ENCODE measurements around the gene TUT4.
A peak's percentile ranks its signal among the peaks of the same experiment; 100 is the strongest.

Gene TUT4

DNA sequence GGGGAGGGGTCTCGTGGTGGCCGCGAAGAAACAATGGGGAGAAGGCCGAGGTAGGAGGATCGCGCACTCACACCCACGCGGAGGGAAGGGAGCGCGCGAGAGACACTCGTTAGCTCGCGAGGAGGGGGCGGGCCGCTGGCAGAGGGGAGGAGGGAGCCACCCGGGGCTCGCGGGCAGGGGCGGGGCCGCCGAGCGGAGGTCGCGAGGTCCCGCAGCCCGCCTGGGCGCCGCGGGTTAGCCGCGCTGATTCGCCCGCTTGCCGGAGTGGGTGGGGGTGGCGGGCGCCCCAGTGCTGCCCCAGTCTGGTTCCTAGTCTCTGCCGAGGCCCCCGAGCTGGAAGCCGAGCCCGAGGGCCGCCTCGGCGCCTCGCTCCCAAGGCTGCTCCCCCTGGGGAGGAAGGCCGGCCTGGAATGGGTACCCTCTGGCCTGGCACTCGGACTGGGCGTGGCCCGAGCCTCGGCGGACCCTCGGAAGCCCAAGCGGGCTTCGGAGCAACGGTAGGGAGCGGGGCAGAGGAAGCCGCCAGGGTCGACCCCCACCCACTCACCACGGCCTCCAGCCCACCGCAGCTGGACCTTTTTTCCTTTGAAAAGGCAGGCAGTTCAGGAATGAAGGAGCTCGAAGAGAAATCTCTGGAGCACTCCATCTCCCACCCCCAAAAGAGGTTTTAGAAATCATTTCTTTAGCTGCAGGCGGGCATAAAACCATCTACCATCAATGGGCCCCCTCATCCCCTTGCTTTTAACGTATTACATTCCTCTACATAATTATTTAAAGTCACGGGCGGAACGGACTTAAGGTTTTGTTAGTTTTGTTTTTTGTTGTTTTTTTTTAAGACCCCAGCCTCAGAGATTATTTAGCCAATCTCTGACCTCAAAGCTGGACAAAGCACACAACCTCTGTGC is 722 bp upstream of the TUT4 start:
- H3K4me1 ChIP-seq (ENCODE audit: control insufficient read depth, insufficient read depth, low read length) = peaks cover 36% of the 10 kb centered on the region
- peak overlapping the region; percentile 90 for H3K9ac ChIP-seq (ENCODE audit: low read depth, low read length)
- H3K27ac ChIP-seq (ENCODE audit: low read depth, low read length) = peak overlapping the region; percentile 96
- no peaks in the 10 kb centered on the region for H3K9me3 ChIP-seq (ENCODE audit: control insufficient read depth, insufficient read depth, low read length)
- no peaks in the 10 kb centered on the region for H3K27me3 ChIP-seq (ENCODE audit: control insufficient read depth, insufficient read depth, low read length)
- peak overlapping the region; percentile 93 for H3K4me3 ChIP-seq (ENCODE audit: low read depth, low read length)
- no peaks in the 10 kb centered on the region for H3K36me3 ChIP-seq (ENCODE audit: control insufficient read depth, insufficient read depth, low read length)

DNA sequence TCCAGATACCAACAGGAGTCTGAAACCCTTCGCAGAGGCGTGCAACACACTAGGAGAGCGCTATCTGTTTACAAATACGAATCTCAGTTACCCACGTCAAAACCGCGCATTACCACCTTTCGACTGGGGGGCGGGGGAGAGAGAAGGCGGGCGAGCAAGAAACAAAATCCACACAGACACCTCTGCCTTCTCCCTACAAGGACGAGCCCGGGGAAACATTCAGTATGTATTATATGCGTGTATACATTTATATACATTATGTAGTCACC is 722 bp downstream of the TUT4 start:
- Histone ChIP-seq H3K4me3 (ENCODE audit: low read depth, low read length) (peak overlapping the region; percentile 93), H3K9ac (ENCODE audit: low read depth, low read length) (peak overlapping the region; percentile 79), H3K27ac (ENCODE audit: low read depth, low read length) (peak overlapping the region; percentile 96), H3K36me3 (ENCODE audit: control insufficient read depth, insufficient read depth, low read length) (no peaks in the 10 kb centered on the region), H3K9me3 (ENCODE audit: control insufficient read depth, insufficient read depth, low read length) (no peaks in the 10 kb centered on the region), H3K4me1 (ENCODE audit: control insufficient read depth, insufficient read depth, low read length) (peaks cover 36% of the 10 kb centered on the region), H3K27me3 (ENCODE audit: control insufficient read depth, insufficient read depth, low read length) (no peaks in the 10 kb centered on the region)

DNA sequence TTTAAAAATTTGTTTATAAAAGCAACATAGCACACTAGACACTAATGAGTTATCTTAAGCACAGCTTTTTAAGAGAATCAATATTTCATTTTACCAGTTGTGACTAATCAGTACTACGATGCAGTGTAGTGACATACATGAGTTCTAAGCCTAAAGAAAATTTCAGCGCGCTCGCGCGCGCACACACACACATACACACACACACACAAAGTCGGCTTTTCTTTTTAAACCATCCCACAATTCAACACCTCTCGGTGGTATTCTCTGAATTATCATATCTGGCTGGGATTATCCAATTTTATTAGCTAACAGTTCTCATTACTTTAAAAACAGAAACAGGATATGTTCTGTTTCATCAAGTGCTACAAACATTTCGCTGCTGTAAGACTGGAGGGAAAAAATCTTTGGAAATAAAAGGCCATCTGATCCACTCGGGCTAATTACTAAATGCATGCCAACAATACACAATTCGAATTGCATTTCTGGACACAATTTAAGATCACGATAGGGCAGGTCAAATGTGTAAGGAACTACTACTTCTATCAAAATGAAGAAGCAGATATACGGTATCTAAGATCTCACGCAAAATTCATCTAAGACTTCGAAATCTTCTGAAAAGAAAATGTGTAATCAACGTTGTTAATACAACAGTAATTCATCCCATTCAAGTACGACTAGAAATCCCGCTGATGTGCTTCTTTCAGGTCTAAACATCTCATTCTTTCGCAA is 1.2 kb downstream of the TUT4 start:
- Histone ChIP-seq H3K27ac (ENCODE audit: low read depth, low read length) (peak overlapping the region; percentile 96), H3K27me3 (ENCODE audit: control insufficient read depth, insufficient read depth, low read length) (no peaks in the 10 kb centered on the region), H3K9ac (ENCODE audit: low read depth, low read length) (0 out of 2 replicates have a peak overlapping the region, but pooled peaks have one; percentile 79), H3K9me3 (ENCODE audit: control insufficient read depth, insufficient read depth, low read length) (no peaks in the 10 kb centered on the region), H3K36me3 (ENCODE audit: control insufficient read depth, insufficient read depth, low read length) (no peaks in the 10 kb centered on the region), H3K4me3 (ENCODE audit: low read depth, low read length) (peak overlapping the region; percentile 93), H3K4me1 (ENCODE audit: control insufficient read depth, insufficient read depth, low read length) (peaks cover 36% of the 10 kb centered on the region)

DNA sequence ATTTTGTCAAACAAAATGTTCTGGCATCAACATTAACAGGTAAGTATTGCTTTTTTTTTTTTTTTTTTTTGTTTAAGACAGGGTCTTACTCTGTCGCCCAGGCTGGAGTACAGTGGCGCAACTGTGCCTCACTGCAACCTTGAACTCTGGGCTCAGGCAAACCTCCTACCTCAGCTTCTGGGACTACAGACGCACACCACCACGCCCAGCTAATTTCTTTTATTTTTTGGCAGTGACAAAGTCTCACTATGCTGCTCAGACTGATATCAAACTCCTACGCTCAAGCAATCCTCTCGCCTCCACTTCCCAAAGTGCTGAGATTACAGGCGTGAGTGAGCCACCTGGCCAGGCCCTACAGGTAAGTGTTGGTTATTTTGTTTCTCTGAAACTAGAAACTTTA is 2.4 kb downstream of the TUT4 start:
- Histone ChIP-seq H3K9me3 (ENCODE audit: control insufficient read depth, insufficient read depth, low read length) (no peaks in the 10 kb centered on the region), H3K9ac (ENCODE audit: low read depth, low read length) (no peak overlapping the region), H3K27ac (ENCODE audit: low read depth, low read length) (no peak overlapping the region), H3K27me3 (ENCODE audit: control insufficient read depth, insufficient read depth, low read length) (no peaks in the 10 kb centered on the region), H3K36me3 (ENCODE audit: control insufficient read depth, insufficient read depth, low read length) (no peaks in the 10 kb centered on the region), H3K4me3 (ENCODE audit: low read depth, low read length) (no peak overlapping the region), H3K4me1 (ENCODE audit: control insufficient read depth, insufficient read depth, low read length) (peaks cover 36% of the 10 kb centered on the region)

DNA sequence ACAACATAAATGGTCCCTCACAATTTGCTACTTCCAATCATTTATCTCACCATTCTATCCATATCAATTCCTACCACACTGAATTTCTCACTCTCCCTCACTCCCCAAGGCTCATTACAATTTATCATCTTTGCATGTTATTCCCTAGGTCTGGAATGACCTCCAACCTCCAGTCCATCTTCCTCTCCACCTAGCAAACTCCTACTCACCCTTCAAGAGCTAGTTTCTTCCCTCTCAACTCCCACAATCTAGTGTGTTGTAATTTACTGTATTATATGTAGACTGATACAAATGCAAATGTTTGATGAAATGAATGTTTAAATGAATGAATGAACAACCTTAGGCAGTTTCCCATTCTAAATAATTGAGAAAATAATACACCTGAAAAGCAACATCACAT is 3.6 kb downstream of the TUT4 start:
- no peaks in the 10 kb centered on the region for H3K9me3 ChIP-seq (ENCODE audit: control insufficient read depth, insufficient read depth, low read length)

DNA sequence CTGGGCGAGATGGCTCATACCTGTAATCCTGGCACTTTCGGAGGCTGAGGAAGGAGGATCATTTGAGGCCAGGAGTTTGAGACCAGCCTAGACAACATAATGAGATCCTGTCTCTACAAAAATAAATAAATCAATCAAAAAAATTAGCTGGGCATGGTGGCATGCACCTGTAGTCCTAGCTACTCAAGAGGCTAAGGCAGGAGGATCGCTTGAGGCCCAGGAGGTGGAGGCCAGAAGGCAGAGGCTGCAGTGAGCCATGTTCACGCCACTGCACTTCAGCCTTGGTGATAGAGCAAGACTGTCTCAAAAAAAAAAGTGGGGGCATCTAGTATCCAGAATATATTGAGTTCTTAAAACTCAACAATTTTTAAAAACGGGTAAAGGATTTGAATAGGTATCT is 6.0 kb downstream of the TUT4 start:
- no peaks in the 10 kb centered on the region for H3K36me3 ChIP-seq (ENCODE audit: control insufficient read depth, insufficient read depth, low read length)

More for the DNA sequence above, 3.6 kb downstream of the TUT4 start:
- Histone ChIP-seq H3K36me3 (ENCODE audit: control insufficient read depth, insufficient read depth, low read length) (no peaks in the 10 kb centered on the region), H3K4me1 (ENCODE audit: control insufficient read depth, insufficient read depth, low read length) (peaks cover 26% of the 10 kb centered on the region), H3K4me3 (ENCODE audit: low read depth, low read length) (no peak overlapping the region), H3K27me3 (ENCODE audit: control insufficient read depth, insufficient read depth, low read length) (no peaks in the 10 kb centered on the region), H3K9ac (ENCODE audit: low read depth, low read length) (no peak overlapping the region), H3K27ac (ENCODE audit: low read depth, low read length) (no peak overlapping the region)

DNA sequence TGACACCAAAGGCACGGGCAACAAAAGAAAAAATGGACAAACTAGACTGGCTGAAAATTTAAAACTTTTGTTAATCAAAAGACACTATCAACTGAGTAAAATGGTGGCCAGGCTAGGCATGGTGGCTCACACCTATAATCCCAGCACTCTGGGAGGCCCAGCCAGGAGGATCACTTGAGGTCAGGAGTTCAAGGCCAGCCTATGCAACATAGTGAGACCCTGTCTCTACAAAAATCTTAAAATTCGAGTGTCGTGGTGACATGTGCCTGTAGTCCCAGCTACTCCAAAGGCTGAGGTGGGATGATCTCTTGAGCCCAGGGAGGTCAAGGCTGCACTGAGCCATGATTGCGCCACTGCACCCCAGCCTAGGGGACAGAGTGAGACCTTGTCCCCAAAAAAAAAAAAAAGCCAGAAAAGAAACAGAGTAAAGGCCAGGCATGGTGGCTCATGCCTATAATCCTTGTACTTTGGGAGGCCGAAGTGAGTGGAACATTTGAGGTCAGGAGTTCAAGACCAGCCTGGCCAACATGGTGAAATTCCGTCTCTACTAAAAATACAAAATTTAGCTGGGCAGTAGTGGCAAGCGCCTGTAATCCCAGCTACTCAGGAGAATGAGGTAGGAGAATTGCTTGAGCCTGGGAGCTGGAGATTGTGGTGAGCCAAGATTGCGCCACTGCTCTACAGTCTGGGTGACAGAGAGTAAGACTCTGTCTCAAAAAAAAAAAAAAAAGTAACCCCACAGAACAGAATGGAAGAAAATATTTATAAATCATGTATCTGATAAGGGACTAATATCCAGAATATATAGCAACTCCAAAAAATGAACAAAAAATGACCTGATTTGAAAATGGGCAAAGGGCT is 8.0 kb downstream of the TUT4 start:
- H3K9ac ChIP-seq (ENCODE audit: low read depth, low read length) = no peak overlapping the region
- H3K4me1 ChIP-seq (ENCODE audit: control insufficient read depth, insufficient read depth, low read length) = peaks cover 8% of the 10 kb centered on the region; the same call in 1 of the 2 replicates
- H3K4me3 ChIP-seq (ENCODE audit: low read depth, low read length) = no peak overlapping the region
- no peak overlapping the region for H3K27ac ChIP-seq (ENCODE audit: low read depth, low read length)
- H3K27me3 ChIP-seq (ENCODE audit: control insufficient read depth, insufficient read depth, low read length) = no peaks in the 10 kb centered on the region
- H3K9me3 ChIP-seq (ENCODE audit: control insufficient read depth, insufficient read depth, low read length) = no peaks in the 10 kb centered on the region
- H3K36me3 ChIP-seq (ENCODE audit: control insufficient read depth, insufficient read depth, low read length) = no peaks in the 10 kb centered on the region

More for the DNA sequence above, 6.0 kb downstream of the TUT4 start:
- Histone ChIP-seq H3K9ac (ENCODE audit: low read depth, low read length) (no peak overlapping the region), H3K4me1 (ENCODE audit: control insufficient read depth, insufficient read depth, low read length) (peaks cover 22% of the 10 kb centered on the region), H3K27ac (ENCODE audit: low read depth, low read length) (no peak overlapping the region), H3K27me3 (ENCODE audit: control insufficient read depth, insufficient read depth, low read length) (no peaks in the 10 kb centered on the region), H3K9me3 (ENCODE audit: control insufficient read depth, insufficient read depth, low read length) (no peaks in the 10 kb centered on the region), H3K4me3 (ENCODE audit: low read depth, low read length) (no peak overlapping the region)

DNA sequence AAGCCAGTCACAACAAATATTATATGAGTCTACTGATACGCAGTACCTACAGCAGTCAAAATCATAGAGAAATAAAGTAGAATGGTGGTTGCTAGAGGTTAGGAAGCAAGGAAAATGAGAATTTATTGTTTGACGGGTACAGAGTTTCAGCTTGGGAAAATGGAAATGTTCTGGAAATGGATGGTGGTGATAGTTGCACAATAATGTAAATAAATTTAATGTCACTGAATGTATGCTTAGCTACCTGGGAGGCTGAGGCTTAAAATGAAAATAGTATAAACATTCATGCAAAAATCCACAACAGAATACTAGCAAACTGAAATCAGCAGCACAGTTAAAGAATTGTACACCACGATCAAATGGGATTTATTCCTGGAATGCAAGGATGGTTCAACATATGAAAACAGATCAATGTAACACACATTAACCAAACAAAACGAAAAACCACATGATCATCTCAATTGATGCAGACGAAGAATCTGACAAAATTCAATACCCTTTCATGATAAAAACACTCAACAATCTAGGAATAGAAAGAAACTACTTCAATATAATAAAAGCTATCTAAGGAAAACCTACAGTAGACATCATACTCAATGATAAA is 10.7 kb downstream of the TUT4 start:
- Histone ChIP-seq H3K27me3 (ENCODE audit: control insufficient read depth, insufficient read depth, low read length) (no peaks in the 10 kb centered on the region), H3K4me1 (ENCODE audit: control insufficient read depth, insufficient read depth, low read length) (no peaks in the 10 kb centered on the region), H3K36me3 (ENCODE audit: control insufficient read depth, insufficient read depth, low read length) (no peaks in the 10 kb centered on the region), H3K27ac (ENCODE audit: low read depth, low read length) (no peak overlapping the region), H3K9me3 (ENCODE audit: control insufficient read depth, insufficient read depth, low read length) (no peaks in the 10 kb centered on the region), H3K4me3 (ENCODE audit: low read depth, low read length) (no peak overlapping the region), H3K9ac (ENCODE audit: low read depth, low read length) (no peak overlapping the region)

DNA sequence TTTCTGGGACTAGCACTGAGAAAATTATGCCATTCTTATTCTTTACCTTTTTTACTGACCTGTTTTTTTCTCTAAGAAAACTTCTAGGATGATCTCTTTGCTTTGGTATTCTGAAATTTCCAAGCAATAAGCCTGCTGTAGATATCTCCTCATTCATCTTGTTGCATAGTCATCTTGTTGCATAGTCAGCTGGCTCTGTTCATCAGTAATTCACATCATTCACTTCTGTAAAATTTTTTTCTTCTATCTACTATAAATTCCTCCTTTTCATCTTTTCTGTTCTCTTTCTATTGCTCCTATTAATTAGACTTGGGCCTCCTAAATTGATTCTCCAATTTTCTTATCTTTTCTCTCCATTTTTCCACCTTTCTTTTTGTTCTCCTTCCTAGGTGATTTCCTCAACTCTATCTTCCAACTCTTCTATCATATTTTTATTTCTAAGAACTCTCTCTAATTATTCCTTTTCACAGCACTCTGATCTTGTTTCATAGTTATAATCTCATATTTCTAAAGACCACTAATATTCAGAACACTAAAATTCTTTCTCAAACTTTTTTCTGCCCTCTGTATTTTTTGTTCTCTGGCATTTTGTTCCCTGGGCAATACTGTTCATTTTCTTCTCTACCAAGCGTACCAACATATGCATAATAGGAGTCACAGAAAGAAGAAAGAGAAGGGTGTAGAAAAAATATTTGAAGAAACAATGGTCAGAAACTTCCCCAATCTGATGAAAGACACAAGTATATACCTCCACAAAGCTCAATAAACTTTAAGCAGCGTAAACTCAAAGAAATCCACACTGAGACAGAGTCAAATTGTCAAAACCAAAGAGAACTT is 17.7 kb downstream of the TUT4 start:
- Histone ChIP-seq H3K27me3 (ENCODE audit: control insufficient read depth, insufficient read depth, low read length) (no peaks in the 10 kb centered on the region), H3K4me3 (ENCODE audit: low read depth, low read length) (no peak overlapping the region), H3K9ac (ENCODE audit: low read depth, low read length) (no peak overlapping the region), H3K36me3 (ENCODE audit: control insufficient read depth, insufficient read depth, low read length) (no peaks in the 10 kb centered on the region), H3K4me1 (ENCODE audit: control insufficient read depth, insufficient read depth, low read length) (no peaks in the 10 kb centered on the region), H3K9me3 (ENCODE audit: control insufficient read depth, insufficient read depth, low read length) (no peaks in the 10 kb centered on the region), H3K27ac (ENCODE audit: low read depth, low read length) (no peak overlapping the region)

DNA sequence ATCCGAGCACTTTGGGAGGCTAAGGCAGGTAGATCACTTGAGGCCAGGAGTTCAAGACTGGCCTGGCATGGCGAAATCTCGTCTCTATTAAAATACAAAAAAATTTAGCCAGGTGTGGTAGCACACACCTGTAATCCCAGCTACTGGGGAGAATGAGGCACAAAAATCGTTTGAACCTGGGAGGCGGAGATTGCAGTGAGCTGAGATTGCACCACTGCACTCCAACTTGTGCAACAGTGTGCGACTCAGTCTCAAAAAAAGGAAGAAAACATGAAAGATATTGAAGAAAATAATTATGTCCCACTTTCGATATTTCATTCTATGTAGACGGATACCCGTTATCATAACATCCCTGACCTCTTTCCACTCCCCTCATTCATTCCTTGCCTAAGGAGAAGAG is 19.2 kb downstream of the TUT4 start:
- H3K27ac ChIP-seq (ENCODE audit: low read depth, low read length) = no peak overlapping the region
- H3K4me1 ChIP-seq (ENCODE audit: control insufficient read depth, insufficient read depth, low read length) = no peaks in the 10 kb centered on the region

More for the DNA sequence above, 19.2 kb downstream of the TUT4 start:
- no peaks in the 10 kb centered on the region for H3K9me3 ChIP-seq (ENCODE audit: control insufficient read depth, insufficient read depth, low read length)
- no peak overlapping the region for H3K9ac ChIP-seq (ENCODE audit: low read depth, low read length)
- H3K36me3 ChIP-seq (ENCODE audit: control insufficient read depth, insufficient read depth, low read length) = no peaks in the 10 kb centered on the region
- no peaks in the 10 kb centered on the region for H3K27me3 ChIP-seq (ENCODE audit: control insufficient read depth, insufficient read depth, low read length)
- no peak overlapping the region for H3K4me3 ChIP-seq (ENCODE audit: low read depth, low read length)
